HG03354 (cell line): ENCODE measurements around the gene IER5.
"Not testable (repeated sequence)": the region's sequence is repeated elsewhere in the genome, so short reads cannot be mapped to it uniquely, and the experiment has no call there.

Experiments
- ATAC-seq: cut with Tn5 transposase; IDR thresholded peaks from one replicate; pipeline ENCODE4 v1.9.1; 2021; ENCODE audit warnings: mild to moderate bottlenecking; ENCODE audit not compliant: unreplicated experiment, poor library complexity, severe bottlenecking

IER5 gene

DNA sequence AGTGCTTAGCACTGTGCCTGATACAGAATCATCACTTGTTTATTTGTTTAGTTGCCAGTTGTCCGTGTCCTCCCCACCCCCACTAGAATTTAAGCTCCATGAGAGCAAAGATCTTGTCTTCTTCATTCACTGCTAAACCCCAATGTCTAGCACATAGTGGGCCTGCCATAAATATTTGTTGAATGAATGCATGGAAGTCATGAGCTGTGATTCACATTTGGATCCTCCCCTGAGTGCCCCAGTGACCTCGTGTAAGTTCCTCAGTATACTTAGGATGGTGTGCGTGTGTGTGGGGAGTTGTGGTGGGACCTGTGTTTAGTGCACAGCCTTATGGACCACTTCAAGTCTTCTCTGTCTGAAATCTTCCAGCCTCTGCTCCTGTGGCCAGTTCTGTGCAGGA lies 23.1 kb downstream of the IER5 start:
- no peak for ATAC-seq

DNA sequence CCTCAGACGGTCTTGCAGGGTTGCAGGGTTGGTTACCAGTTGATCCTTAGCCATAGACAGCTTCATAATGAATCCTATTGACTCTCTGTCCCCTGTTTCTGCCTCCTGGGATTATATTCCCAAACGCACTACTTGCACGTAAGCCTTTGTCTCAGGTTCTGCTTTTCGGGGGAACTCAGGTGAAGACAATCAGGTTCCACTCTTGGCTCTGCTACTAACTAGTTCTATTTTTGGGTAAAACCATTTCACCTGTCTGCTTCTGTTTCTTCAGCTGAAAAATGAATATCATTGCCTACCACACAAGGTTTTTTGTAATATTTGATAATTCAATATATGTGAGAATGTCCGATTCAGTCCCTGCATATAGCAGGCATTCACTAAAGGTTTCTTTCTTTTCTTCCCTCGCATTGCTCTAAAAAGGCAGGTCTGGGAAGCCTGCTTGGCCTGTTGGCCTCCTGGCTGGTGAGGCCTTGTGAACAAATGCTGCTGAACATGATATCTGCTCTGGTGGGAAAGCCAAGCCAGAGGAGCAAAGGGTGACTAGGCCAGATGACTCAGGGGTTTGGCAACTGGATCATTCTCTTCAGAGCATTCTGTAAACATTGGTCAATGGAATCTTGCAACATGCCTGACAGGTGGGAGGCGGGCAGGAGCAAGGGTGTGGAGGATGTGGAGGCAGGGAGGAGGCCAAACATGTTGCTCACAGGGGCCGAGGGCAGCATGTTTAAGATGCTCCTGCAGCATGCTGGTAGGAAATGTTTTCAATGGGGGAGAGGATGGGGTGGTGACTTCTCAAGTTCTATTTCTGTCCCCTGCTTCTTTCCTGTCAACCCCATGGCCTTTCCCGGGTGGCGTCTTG lies 23.8 kb downstream of the IER5 start:
- no peak for ATAC-seq

GRCh38 chr1:181113059-181113641 lies 24.6 kb downstream of the IER5 start:
- no peak for ATAC-seq

DNA sequence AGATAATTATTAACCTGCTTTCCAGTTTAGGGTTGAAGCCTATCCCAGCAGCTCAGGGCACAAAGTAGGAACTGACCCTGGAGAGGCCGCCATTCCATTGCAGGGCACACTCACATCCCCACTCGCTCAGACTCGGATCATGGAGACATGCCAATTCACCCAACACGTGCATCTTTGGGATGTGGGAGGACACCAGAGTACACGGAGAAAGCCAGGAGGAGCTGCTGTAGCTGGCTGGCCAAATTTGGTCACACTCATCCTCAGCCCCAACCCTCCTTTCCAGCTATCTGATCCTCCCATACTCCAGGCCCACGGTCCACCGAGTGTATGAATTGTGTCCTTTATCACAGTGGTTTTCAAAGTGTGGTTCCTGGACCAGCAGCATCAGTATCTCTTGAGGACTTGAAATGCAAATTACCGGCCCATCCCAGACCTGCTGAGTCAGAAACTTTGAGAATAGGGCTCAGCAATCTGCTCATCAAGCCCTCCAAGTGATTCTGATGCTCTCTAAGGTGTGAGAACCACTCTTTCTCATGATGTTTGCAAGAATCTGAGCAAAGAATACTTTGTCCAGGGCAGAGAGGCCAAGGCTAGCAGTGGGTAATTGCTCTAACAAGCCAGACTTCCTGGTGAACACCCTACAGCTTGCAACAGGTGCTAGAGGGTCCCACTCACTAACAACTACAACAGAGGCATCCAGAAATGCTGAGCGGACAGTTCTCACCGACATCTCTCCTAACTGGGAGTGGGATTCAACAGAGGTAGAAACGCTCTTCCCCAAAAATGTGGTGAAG lies 26.3 kb downstream of the IER5 start:
- no peak for ATAC-seq

DNA sequence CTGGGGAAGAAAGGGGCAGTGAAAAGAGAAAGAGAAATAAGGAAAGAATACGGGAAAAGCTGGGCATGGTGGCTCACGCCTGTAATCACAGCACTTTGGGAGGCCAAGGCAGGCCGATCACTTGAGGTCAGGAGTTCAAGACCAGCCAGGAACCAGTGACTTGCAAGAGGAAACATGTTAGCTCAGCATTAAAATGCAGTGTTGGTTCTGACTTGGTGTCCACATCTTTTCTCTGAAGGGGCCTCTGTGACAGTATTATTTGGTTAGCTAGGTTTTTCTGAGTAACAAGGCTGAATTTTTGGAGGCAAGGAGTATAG lies 26.8 kb downstream of the IER5 start:
- no peak for ATAC-seq

GRCh38 chr1:181115971-181116370 lies 27.5 kb downstream of the IER5 start:
- not testable (repeated sequence) for ATAC-seq

- ATAC-seq, result no peak
Measured at GRCh38 chr1:181116819-181117390, 28.4 kb downstream of the IER5 start.

GRCh38 chr1:181117648-181118449 lies 29.3 kb downstream of the IER5 start:
- ATAC-seq, result no peak

GRCh38 chr1:181119093-181119989 lies 30.8 kb downstream of the IER5 start:
- no peak for ATAC-seq

- ATAC-seq, result no peak
Measured at GRCh38 chr1:181120924-181121323, 32.4 kb downstream of the IER5 start.

DNA sequence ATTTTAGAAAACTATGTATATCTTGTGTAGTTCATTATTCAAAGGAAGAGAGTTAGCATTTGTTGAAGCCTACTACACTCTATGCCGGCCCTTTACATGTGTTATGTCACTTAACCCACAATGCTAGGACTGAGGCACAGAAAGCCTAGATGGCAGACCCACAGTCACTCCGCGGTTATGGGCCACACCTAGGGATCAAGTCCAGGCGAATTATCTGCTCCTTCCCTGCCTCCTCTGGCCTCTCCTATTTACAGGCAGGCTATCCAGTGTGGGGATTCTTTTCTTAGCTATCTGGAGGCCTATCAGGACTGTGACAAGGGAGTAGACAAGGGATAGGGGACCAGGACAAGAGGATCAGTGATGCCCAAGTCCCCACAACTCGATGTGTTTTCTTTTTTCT lies 33.0 kb downstream of the IER5 start:
- ATAC-seq, result no peak

DNA sequence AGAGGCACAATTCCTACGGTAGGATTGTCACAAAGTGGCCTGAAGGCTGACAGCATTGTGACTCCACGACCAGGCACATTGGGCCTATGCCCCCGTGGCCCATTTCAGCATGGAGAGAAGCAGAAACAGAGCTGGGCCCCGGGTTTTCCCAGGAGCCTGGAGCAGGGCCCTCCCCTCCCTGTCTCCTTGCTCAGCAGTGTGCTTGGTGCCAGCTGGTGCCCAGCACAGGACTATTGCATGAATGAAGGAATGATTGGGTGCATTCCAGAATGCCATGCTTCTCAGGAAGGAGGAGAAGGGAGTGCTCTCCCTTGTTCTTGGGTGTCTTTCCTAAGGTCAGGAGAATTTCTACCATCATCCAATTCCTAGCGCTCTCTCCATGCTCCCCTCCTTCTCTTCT lies 33.7 kb downstream of the IER5 start:
- no peak for ATAC-seq

DNA sequence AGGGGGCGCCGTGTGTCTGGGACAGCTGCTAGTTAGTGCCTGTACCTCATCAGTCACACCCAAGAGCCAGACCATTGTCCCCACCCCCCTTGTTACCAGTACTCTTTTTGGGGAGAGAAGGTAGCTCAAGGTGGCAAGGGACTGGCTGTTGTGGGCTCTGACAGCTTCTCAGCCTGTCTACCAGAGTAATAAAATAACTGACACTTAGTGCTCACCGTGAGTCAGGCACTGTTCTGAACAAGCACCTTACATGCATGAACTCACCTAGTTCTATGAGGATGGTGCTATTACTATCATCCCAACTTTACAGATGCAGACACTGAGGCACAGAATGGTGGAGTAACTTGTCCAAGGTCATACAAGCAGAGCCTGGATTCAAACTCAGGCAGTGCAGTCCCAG lies 34.7 kb downstream of the IER5 start:
- ATAC-seq, result no peak

DNA sequence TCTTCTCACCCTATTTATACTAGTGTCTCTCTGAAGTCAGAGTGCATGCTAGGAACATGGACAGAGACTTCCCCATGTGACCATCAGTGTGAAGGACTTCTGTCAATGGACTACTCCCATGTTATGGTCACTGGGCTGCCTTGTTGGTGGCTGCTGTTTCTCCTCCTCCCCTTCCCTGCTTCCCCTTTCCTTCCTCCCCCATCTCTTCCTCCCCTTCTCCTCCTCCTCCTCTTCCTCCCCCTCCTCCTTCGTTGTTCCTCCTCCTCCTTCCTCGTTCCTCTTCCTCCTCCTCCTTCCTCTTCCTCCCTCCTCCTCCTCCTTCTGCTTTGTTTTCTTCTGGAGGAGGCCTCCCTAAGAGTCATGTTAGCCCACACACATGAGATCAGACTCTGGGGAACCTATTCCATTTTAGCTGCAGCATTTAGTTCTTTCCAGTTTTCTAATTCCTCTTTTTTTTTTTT lies 35.8 kb downstream of the IER5 start:
- no peak for ATAC-seq

- ATAC-seq, result no peak
Measured at GRCh38 chr1:181126289-181126688, 37.8 kb downstream of the IER5 start.

DNA sequence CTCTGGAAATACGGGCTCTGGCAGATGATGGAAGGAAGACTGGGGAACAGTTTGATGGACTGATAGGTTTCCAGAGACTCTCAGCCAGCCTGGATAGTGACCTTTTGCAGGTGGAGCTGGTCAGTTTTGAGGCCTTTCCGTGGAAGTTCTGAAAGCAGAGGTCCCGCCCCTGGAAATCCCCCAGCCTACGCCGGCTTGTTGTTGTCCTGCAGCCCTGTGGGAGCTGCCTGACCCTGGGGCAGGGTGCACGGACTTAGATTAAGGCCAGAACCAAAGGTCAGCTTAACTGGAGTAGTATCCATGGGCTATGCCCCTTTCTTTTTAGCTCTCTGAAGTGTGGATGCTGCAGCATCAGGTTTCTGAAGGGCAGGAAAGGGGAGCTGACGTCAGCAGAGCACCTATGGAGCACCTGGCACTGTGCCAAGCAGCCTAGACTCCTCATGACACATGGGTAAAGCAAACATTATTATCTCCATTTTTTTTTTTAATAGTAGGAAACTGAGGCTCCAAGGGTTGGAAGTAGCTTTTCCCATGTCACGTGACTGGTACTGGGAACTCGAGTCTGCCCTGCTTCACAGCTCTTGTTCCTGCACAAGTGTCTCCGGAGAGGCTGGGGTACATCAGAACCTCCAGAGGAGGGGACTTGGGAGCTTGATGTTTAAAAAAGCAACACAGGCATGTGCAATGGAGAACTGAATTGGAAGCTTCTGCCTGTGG lies 38.5 kb downstream of the IER5 start:
- ATAC-seq, result no peak

DNA sequence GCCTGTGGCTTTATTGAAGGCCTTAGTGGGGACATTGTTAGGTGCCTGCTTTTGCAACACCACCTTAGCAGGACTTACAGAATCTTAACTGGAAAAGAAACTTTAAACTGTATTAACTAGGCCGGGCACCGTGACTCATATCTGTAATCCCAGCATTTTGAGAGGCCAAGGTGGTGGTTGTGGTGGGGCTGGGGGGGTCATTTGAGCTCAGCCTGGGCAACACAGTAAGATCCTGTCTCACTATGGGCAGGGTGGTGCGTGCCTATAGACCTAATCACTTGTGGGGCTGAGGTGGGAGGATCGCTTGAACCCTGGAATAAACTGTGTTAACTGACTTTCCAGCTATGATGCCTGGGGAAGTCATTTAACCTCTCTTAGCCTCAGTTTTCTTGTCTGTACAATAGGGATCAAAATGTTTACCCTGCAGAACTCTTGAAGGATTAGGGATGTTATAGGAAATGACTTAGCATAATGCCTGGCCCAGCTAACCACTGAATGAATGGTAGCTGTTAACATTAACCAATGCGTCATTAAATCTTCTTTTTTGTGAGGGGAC lies 39.5 kb downstream of the IER5 start:
- ATAC-seq, result no peak
